Measurements from ENCODE around the gene RFTN1. TPM values are rescaled to one million over a fixed set of nuclear protein-coding genes. Genes with fewer than 3 reads are reported as not detected.

RFTN1 gene
- 2.8 to 3.6 TPM (median 3.2 TPM) in 5 replicates for total RNA-seq (2022; extraction: Qiagen RNA extraction; ENCODE audit: low read depth)

GRCh38 chr3:16513141-16514020, at the start of gene RFTN1:
TSS of gene RFTN1 (minus strand) at chr3:16513699. CDS start at chr3:16493869, 19,830 bp downstream.

Other genes starting within 250 kb of the RFTN1 start
- 20.0 to 29.0 TPM (median 25.6 TPM) in 5 replicates for gene DPH3, start 248.8 kb downstream of the RFTN1 start, total RNA-seq (2022; extraction: Qiagen RNA extraction; ENCODE audit: low read depth)
- 6.2 to 9.8 TPM (median 8.3 TPM) in 5 replicates for gene OXNAD1, start 248.5 kb downstream of the RFTN1 start, total RNA-seq (2022; extraction: Qiagen RNA extraction; ENCODE audit: low read depth)
- not detected in 5 replicates for gene DAZL, start 91.7 kb upstream of the RFTN1 start, total RNA-seq (2022; extraction: Qiagen RNA extraction; ENCODE audit: low read depth)